DMS153 (cell line): ENCODE measurements around the gene OVCA2.
A peak's percentile ranks its signal among the peaks of the same experiment; 100 is the strongest.

Source experiments
- DNase-seq: peaks from one replicate; lab custom pipeline; 2025; lab: John Stamatoyannopoulos, UW

The OVCA2 gene

DNA sequence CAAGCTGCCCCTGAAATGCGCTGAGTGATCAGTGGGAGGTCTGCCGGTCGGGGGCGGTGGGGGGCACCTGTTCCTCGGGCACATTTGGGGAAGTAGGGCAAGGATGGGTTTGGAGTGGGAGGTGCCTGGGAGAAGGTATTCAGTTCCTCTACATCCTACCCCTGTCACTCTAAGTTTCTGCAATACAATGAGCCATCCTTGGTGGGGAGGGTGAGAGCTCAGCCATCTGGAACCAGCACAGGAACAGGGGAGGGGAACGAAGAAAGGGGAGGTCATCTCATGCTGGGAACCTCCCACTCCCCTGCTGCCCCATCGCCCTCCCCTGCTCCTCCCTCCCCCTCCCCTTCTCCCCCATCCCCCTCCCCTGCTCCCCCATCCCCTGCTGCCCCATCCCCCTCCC, 7.7 kb upstream of the OVCA2 start:
- no peak for DNase-seq

DNA sequence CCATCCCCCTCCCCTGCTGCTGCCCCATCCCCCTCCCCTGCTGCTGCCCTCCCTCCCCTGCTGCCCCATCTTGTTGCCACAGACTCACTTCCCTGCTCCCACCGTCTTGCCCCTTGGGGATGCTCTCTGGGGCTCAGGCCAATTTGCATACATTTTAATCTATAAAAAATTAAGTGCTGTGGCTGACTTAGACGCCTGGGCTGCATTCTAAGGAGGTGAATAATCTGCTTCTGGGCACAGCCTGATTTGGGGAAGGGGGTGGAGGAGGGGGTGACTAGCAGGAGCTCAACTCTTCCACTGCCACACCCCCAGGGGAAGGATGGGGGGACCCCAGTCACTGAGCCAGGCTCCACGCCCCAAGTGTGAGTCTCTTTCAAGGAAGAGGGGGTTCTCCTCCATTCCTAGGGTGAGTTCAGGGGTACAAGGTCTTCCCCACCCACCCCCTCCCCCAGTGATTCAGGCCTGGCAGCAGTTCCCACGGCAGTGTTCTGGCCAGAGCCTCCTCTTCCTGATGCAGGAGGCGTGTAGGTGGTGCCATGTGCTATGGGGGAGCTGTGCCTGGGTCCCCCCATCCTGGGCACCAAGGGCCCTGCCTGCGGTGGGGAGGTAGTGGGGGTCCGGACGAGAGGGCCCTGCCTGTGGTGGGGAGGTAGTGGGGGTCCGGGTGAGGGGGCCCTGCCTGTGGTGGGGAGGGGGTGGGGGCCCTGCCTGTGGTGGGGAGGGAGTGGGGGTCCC, 6.8 kb upstream of the OVCA2 start:
- no peak for DNase-seq

DNA sequence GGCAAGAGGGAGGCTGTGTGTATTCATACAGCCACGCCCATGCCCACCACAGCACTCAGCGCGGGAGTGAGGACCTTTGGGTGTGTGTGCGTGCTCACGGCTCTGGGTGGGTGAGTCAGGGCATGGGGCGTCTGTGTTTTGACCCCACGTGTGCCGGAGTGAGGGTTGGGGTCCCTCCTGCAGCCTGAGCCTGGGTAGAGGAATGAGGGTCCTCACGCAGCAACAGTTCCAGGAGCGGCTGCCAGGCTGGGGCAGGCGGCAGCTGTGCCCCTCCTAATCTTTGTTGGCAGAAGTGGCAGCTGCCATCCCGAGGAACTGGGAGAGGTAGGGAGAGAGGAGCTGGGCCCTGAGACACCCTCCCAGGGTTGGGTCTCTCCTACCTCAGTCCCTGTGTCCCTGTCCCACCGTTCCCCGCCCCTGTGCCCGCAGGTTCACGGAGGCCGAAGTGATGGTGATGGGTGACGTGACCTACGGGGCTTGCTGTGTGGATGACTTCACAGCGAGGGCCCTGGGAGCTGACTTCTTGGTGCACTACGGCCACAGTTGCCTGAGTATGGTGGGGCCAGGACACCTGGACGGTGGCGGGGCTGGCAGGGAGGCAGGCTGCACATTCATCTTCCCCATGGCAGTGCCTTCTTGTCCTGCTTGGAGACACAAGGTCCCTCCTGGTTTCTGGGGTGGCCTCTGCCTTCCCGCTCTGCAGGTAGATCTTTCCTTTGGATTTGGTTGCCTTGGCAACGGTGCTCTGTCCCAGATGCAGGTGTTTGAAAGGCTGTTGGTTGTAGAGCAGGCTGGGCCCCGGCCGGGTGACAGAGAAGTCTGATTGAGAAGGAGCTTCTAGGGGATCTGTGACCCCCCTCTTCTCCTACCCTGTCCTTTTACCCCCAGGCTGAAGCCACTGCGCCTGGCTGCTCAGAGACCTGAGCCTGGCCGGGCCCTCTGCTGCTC, 6.0 kb upstream of the OVCA2 start:
- DNase-seq, result no peak

DNA sequence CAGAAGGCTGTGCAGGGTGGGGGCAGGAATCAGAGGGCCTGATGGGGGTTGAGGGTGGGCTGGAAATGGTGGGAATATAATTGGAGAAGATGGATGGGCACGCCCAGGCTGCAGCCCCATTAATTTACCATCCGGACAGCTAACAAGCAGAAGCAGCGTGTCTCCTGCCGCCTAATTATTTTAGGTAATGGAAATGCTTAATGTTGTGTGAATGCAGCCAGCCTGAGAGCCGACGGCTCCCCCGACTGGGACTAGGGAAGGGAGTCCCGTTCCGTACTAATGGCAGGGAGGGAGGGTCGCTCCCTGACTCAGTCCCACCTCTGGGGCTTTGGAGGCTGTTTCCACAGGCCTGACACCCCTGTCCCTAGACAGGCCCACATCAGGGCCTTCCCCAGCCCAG, 4.7 kb upstream of the OVCA2 start:
- no peak for DNase-seq

DNA sequence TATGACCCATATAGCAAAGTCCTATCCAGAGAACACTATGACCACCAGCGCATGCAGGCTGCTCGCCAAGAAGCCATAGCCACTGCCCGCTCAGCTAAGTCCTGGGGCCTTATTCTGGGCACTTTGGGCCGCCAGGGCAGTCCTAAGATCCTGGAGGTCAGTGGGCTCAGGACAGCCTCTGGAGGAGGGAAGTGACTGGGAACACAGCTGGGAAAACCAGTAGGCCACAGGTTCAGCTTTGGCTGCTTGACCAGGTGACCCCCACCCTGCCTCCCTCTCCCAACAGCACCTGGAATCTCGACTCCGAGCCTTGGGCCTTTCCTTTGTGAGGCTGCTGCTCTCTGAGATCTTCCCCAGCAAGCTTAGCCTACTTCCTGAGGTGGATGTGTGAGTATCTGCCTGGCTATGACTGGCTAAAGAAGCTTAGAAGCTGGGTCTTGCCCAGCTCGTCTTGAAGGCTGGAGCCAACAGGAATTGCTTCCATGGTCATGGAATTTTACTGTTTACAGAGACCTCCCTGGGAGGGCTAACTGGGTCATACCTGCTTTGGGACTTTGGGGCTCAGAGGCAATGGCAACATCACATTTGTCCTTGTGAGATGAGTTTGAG, 1.5 kb upstream of the OVCA2 start:
- no peak for DNase-seq

DNA sequence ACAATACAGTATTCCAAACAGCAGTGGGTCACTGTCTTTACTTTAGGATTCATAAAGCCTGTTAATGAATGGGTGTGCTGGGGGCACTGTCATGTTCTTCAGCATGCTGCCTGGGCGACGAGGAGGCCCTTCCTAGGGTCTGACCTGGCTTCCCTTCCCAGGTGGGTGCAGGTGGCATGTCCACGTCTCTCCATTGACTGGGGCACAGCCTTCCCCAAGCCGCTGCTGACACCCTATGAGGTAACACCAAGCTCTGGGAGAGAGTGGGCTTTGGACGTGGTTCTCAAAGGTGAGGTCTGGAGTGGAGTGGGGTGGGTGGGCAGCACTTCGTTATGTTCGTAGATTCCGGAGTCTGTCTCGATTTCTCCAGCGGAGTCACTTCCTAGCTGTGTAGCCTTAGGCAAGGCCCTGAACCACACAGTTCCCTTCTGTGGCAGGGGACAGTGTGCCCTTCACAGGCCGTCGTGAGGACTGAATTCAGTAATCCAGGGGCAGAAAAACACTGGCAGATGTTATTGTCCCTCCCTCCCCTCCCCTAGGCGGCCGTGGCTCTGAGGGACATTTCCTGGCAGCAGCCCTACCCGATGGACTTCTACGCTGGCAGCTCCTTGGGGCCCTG, 771 bp upstream of the OVCA2 start:
- DNase-seq, result no peak

DNA sequence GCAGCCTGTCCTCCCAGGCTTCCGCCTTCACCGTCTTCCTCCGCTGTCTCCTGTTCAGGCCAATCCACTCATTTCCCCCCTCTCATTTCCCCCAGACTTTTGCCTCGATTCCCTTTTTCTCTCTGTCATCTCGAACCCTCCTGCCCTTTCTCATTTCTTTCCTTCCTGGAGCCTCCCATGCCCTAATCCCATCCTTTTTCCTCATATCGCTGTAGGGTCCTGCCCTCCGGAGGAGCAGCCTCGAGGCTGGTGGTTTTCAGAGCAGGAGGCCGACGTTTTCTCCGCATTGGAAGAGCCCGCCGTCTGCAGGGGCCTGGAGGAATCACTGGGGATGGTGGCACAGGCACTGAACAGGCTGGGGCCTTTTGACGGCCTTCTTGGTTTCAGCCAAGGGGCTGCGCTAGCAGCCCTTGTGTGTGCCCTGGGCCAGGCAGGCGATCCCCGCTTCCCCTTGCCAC, 597 bp downstream of the OVCA2 start:
- DNase-seq, result no peak

DNA sequence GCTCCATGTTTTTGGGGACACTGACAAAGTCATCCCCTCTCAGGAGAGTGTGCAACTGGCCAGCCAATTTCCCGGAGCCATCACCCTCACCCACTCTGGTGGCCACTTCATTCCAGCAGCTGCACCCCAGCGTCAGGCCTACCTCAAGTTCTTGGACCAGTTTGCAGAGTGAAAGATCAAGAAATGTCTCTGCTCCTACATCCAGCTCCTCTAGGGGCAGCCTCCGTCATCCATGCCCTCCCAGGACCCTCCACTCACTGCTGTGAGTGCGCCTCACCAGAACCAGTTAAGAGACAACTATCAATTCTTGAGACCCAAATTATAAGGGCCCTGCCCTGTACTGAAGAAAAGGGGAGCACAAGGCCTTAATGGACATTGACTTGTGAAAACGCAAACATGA, 1.1 kb downstream of the OVCA2 start:
- no peak for DNase-seq

DNA sequence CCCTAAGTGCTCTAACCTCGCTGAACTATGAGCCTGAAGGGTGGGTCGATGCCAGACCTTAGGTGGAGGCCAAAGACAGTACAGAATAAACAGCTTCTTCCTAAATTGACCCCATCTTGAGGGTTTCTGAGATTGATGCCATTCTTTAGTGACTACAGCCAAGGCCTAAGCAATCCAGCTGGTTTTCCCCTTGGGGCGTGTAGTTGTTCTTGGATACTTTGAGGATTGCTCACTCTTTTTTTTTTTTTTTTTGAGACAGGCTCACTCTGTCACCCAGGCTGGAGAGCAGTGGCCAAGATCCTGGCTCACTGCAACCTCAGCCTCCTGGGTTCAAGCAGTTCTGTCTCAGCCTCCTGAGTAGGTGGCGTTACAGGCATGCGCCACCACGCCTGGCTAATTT, 2.0 kb downstream of the OVCA2 start:
- no peak for DNase-seq

DNA sequence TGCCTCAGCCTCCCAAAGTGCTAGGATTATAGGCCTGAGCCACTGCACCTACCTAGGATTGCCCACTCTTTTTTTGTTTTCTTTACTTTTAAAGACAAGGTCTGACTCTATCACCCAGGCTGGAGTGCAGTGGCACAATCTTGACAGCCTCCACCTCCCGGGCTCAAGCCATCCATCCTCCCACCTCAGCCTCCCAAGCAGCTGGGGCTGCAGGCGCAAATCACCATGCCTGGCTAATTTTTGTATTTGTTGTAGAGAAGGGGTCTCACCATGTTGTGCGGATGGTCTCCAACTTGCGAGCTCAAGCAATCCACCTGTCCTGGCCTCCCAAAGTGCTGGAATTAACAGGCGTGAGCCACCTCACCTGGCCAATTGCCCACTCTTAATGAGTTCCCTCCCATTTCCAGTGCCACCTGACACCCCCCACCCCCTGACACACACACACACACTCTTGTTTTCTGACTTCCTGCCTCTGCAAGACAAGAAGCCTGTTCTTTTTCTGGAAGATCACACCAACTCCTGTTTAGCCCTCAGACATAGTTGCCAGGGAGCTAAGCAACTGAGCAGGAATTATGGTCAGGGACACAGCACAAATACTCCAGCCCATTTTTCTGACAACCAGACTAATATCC, 2.6 kb downstream of the OVCA2 start:
- DNase-seq, result no peak

DNA sequence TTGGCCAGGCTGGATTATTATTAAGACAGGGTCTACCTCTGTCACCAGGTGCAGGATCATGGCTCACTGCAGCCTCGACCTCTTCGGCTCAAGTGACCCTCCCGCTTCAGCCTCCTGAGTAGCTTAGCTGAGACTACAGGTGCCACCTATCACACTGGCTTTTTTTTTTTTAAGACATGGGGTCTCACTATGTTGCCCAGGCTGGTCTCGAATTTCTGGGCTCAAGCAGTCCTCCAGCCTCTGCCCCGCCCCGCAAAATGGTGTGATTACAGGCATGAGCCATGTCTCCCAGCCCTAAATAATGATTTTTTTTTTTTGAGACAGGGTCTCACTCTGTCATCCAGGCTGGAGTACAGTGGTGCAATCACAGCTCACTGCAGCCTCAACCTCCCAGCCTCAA, 5.8 kb downstream of the OVCA2 start:
- DNase-seq, result no peak

DNA sequence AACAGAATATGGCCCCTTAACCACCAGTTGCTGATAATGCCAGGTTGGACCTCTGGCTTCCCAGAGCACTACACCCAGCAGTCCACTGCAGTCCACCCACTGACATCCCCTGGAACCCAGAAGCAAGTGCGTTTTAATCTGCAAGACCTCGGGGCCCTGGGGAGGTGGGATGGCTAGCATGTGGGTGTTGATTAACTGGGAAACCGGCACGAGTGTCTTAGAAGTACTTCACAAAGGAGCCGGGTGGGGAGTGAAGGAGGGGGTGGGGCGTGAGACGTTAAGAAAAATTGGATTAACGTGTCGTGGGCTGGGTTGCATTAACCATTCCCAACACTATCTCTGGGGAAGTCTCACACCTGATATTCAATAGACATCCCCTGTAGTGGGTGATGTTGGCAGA, 7.0 kb downstream of the OVCA2 start:
- no peak for DNase-seq

DNA sequence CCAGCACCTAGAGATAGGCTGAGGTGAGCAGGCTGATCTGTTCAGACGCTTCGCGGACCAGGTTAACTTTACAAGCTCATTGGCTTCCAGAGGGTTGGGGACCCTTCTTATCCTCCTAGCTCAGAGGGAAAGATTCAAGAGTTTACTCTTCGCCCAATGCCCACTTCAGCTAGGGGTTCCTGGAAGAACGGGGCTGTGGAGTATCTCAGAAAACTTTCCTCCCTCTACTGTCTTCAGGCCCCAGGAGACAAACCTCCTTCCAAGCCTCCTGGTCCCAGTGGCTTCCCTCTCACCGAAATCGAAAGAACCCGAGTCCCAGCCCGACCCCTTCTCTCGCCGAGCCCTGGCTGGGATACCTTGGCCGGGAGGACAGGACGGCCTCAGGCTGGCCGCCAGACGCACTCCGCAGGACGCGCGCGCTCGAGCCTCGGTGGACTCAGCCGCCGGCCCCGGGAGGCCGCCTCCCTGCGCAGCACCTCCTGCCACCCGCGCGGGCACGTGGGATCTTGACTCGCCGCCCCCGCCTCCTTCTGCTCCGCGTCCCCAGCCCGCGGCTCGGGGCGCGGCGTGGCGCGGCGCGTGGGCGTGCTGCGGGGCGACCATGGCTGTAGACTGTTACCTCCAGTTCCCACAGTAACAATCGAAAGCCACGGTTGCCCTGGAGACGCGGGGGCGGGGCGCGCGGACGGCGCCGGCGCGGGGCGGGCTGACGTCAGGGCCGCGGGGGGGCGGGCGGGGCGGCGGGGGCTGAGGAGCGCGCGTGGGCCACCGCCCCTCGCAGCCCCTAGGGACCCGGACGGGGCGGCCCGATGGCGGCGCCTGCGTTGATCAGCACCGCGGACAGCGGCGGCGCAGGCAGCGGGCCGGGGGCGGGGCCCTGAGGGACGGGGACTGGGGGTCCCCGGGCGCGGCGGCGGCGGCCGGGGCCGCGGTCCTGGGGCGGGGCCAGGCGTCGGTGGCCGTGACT, 7.8 kb downstream of the OVCA2 start:
- DNase-seq, result no peak

DNA sequence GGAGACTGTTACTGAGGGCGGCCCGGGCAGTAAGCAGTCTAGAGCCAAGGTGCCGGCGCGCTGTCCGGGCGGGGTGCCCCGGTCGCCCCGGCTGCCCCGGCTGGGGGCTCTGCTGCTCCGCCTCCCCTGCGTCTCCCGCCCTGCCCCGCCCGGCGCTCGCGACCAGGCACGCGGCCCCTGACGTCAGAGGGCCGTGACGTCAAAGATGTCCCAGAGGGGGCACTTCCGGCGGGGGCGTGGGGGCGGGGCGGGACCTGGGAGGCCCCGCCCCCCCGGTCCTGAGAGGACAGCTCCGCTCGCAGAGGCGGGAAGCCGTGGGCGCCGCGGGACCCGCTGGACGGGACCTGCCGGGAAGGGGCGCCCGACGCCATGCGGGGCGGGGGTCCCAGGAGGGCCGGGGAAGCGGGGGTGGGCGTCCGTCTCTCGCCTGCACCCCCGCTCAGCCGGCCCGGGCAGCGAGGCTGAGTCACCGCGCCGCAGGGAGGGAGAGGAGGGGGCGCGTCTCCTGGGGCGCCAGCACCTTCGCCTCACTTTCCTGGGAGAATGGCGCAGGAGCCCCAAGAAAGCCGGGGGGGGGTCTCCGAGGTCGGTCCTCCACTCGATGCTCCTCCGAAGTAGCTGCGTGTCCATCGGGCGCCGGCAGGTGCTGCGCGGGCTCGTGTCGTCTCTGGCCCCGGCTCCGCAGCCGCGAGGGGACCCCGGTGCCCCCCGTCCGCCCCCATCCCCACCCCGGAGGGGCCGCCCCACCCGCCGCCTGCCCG, 8.7 kb downstream of the OVCA2 start:
- peak; percentile 21 for DNase-seq

DNA sequence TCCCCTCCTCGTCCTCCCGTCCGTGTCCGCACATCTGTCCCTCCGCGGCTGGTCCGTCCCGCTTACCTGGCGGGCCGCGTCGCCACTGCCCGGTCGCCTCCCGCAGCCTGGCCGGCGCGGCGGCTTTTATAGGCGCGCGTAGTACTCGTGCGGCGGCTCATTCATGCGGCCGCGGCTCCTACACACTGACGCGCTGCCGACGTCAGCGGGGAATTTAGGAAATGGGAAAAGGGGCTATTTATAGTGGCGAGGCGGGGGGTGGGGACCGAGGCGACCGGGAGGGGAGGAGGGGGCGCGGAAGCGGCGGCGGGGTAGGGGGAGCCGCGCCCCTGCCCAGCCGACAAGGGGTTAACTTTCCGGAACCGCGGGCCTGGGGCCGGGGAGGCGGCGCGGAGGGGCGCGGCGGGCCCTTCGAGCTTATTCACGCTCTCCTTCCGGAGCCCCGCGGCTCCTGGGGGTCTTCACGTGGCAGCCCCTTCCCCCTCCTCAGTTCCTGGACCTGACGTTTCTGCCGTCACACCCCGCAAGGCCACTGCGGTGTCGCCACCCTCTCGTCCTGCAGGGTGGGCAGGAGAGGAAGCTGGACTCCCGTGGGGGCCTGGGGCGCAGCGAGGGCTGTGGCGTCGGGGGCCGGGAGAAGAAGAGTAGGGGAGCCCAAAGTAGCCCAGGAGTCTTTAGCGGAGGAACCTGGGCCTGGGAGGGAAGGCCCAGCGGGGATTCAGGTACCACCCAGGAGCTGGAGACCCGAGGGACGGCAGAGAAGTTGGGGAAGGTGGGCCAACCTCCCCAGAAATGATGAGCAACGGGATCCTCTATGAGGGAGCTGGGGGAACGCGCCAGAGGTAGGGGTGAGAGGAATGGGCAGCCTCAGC, 9.5 kb downstream of the OVCA2 start:
- DNase-seq, result no peak

DNA sequence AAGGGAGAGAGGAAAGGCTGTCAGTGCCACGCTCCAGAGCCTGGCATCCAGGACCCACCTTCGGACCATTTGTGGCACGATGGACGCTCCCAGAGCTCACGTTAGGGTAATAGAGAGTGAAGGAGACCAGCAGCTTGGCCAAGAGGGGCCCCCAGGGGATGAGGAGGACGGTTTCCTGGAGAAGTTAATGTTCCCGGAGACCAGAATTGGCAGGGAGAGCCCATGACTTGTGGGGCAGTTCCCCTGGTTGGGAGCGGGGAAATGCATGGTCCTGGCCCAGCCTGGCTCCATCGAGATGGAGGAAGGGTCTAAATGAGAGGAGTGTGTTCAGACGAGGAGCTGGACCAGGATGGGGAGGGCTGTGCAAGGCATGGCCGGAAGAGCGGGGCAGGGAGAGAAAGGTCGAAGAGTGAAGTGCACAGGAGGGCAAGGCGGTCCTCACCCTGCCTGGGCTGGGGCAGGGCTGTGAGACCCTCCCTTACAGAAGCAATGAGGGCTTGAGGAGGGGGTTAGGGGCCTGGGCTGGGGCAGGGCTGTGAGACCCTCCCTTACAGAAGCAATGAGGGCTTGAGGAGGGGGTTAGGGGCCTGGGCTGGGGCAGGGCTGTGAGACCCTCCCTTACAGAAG, 10.2 kb downstream of the OVCA2 start:
- no peak for DNase-seq

DNA sequence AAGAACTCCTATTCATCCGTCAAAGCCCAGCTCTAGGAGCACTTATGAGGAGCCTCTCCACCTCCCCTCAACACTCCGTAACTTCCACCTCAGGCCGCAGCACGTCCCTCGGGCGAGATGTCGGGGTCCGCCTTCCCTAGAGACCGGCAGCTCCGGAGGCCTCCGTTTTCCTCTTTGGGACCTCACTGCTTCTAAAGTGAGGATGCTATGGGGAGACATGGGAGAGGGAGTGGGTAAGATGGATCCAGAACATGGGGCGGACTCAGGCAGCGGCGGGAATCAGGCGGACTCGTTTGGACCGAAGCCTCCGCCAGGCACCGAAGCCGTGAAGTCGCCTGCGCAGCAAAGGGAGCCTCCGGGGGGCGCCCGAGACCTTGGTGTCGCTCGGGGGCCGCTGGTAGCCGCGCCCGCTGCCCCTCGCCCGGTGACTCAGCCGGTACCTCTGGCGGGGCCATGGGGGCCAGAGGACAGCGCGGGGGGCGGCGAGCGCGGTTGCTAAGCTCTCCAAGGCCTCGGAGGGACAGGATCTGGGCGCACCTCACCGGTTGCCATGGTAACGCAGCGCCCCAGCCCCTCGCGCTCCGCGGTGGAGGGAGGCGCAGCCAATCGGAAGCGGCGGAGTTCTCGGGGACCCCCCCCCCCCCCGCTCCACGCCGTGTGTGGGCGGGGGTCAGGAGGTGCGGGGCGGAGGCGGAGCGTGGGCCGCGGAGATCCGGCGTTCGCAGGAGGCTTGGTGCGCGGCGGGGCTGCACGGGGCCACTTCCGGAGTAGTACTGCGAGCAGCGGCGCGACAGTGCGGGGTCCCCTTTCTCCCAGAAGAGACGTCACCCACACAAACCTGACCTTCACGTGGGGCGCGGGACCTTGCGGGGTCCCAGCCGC, 11.8 kb downstream of the OVCA2 start:
- DNase-seq, result no peak

DNA sequence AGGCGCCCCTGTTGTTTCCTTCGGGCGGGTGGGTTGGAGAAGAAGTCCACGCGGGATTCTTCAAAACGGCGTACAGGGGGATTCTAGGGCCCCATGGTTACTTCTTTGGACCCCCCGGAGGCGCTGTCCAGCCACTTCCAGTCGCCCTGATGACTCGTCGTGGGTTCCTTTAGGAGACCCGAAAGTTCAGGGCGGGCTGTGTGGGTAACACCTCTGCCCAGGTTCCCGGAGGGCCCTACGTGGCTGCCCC, 12.4 kb downstream of the OVCA2 start:
- DNase-seq, result no peak
